Cardiac fibroblast (primary cell): ENCODE measurements around the gene LANCL3.

ENCODE experiments used
- DNase-seq, 2 donors: peaks; one replicate each; pipeline versions ENCODE4 v3.0.0 to v3.0.0-alpha.2; 2010; ENCODE audit warnings: low read depth in 2 of 2
- H3K4me3 ChIP-seq, 2 donors: replicated peaks in 1 of 2; 1 replicate in 1 of 2; 2 replicates in 1 of 2; pipeline ENCODE4 v1.5.1; 2011; ENCODE audit warnings: low read depth in 2 of 2, low read length in 2 of 2, mild to moderate bottlenecking in 2 of 2, moderate library complexity in 1 of 2
- TF ChIP-seq, protein P1 (sequence below): IDR thresholded peaks from one replicate; pipeline ENCODE4 v1.5.1; 2011; ENCODE audit warnings: low read depth, mild to moderate bottlenecking, low read length, inconsistent platforms

The LANCL3 gene

DNA sequence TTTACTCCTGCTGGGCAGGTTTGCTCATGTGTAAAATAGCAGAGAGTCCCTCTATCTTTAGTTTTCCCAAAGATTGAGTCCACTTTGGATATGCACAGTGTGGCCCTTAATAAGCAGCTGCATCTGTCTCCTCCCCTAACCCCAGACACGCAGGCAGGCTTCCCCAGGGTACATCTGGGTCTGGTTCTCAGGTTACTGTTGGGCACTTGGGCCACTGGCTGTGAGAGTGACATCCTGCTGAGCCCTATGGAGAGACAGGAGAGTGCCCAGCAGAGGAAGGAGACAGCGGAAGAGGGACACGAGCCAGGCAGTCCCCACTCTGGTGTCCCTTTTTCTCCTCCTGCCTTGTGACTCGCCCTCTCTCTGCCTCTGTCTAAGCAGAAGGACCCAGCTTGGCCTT, 130.1 kb downstream of the LANCL3 start:
- no peak overlapping the region for H3K4me3 ChIP-seq
- DNase-seq = no peak
- TF ChIP-seq, protein P1, sequence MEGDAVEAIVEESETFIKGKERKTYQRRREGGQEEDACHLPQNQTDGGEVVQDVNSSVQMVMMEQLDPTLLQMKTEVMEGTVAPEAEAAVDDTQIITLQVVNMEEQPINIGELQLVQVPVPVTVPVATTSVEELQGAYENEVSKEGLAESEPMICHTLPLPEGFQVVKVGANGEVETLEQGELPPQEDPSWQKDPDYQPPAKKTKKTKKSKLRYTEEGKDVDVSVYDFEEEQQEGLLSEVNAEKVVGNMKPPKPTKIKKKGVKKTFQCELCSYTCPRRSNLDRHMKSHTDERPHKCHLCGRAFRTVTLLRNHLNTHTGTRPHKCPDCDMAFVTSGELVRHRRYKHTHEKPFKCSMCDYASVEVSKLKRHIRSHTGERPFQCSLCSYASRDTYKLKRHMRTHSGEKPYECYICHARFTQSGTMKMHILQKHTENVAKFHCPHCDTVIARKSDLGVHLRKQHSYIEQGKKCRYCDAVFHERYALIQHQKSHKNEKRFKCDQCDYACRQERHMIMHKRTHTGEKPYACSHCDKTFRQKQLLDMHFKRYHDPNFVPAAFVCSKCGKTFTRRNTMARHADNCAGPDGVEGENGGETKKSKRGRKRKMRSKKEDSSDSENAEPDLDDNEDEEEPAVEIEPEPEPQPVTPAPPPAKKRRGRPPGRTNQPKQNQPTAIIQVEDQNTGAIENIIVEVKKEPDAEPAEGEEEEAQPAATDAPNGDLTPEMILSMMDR = no peak

DNA sequence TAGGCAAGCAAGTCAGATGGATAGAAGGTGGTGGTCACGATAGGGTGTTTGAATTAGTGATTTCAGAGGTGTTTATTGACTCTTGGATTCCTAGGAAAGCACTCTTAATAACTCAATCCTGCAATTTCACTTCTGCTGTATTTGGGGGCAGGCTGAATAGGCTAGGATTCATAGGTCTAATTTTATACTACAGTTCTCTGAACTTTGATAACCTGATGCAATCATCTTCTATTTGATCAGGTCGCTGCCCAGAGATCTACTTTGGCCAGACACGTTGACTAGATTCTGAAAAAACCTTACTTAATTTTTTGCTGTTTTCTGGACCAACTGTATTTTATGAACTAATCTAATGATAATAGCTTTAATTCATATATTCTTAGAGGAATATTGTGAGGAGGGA, 140.5 kb downstream of the LANCL3 start:
- no peak overlapping the region for H3K4me3 ChIP-seq
- TF ChIP-seq, protein P1 = no peak
- no peak for DNase-seq

DNA sequence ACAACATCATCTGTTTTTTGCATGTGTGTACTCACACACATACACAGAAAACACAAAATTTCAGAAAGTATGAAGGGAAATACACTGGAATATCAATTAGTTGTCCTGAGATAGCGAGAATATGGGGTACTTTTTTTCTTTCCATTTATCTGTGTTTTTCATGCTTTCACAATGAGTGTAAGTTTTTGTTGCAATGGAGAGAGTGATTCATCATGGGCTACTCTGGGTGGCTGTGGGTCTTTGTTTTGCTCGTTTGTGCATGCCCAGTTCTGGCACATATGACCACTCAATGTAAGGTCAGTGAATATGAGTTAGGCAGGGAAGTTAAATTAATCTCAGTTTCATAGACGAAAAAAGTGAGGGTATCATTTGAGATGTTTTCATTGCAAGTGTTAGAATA, 141.0 kb downstream of the LANCL3 start:
- no peak overlapping the region for H3K4me3 ChIP-seq
- TF ChIP-seq, protein P1 = no peak
- peak; percentile 37 to 48 for DNase-seq

DNA sequence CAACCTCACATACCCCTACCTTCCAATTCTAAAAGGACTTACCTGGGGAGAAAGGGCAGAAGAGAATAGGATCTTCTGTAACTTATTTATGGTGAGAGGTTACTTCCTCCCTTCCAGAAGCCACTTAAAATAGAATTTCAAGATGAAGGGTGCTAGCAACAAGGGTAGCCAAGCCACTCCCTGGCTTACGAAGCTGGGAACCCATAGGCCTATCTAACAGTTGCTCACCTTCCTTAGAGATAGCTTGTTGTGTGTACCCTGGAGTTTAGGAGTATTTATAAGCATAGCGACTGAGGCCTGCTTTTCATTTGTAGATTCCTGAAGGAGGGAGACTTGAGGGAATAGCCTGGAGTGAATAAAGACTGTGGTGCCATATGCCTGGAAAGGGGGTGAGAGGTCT, 143.0 kb downstream of the LANCL3 start:
- TF ChIP-seq, protein P1 = no peak
- no peak for DNase-seq
- H3K4me3 ChIP-seq = no peak overlapping the region

DNA sequence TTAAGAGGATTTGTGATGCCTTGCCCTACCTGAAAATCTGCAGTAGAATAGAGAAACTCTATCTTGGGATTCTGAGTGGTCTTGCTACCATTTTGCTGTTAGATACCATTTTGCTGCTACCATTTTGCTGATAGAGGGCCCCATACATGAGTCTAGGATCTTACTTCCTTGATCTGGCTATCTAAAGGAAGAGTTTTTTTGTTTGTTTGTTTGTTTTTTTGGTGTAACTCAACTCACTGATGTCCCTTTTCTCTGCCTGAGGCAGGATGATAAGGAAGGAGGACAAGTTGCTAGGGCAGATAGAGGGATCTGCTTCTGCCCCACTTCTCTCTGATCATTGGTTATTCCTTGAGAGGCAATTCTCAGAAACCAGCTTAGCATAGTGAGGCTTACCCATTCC, 145.1 kb downstream of the LANCL3 start:
- DNase-seq = no peak
- TF ChIP-seq, protein P1 = no peak
- H3K4me3 ChIP-seq = no peak overlapping the region

DNA sequence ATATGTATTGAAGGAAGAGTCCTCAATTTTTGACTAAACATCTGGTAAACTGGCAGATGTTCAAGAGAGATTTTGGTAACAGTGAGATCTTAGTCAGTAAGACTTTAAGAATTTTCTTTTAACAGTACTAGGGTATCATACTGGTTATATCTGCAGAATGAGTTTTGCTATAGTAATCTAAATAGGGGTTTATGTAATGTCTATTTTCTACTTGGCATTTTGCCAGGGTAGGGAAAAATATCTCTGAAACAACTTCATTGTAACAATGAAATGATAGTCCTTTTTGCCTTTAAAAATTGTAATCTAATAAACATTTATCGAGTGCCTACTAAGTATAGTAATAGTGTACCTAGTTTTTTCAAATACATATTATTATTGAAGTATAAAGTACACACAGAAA, 146.2 kb downstream of the LANCL3 start:
- TF ChIP-seq, protein P1 = no peak
- DNase-seq = no peak
- H3K4me3 ChIP-seq = no peak overlapping the region

DNA sequence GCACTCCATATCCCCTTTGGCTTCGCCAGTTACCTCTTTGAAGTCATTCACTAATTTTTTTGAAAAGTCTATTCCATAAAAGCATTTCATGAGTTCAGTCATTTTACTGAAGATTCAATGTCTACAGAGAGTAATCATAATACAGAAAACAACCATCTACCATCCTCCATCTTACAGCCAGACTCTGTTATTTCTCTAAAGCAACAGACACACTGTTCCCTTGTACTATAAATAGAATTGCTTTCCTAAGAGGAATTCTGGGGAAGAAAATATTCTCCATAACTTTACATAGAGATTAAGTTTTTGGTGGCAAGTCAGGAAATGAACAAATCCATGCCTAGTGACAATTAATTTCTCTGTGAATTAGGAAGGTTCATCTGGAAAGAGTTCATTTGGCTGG, 151.1 kb downstream of the LANCL3 start:
- TF ChIP-seq, protein P1 = no peak
- no peak for DNase-seq
- no peak overlapping the region for H3K4me3 ChIP-seq
